Activated CD4-positive, alpha-beta T cell treated with anti-CD3 and anti-CD28 coated beads, Interleukin-2, amount 50 U/mL, for 24 hours (primary cell): ENCODE measurements around the gene MORN5.
"Not testable (repeated sequence)": the region's sequence is repeated elsewhere in the genome, so short reads cannot be mapped to it uniquely, and the experiment has no call there.

Experiments
- DNase-seq, 2 donors: peaks; one replicate each; pipeline ENCODE4 v3.0.0-alpha.2; 2020; ENCODE audit warnings: low read depth in 1 of 2, low spot score in 1 of 2

The MORN5 gene

DNA sequence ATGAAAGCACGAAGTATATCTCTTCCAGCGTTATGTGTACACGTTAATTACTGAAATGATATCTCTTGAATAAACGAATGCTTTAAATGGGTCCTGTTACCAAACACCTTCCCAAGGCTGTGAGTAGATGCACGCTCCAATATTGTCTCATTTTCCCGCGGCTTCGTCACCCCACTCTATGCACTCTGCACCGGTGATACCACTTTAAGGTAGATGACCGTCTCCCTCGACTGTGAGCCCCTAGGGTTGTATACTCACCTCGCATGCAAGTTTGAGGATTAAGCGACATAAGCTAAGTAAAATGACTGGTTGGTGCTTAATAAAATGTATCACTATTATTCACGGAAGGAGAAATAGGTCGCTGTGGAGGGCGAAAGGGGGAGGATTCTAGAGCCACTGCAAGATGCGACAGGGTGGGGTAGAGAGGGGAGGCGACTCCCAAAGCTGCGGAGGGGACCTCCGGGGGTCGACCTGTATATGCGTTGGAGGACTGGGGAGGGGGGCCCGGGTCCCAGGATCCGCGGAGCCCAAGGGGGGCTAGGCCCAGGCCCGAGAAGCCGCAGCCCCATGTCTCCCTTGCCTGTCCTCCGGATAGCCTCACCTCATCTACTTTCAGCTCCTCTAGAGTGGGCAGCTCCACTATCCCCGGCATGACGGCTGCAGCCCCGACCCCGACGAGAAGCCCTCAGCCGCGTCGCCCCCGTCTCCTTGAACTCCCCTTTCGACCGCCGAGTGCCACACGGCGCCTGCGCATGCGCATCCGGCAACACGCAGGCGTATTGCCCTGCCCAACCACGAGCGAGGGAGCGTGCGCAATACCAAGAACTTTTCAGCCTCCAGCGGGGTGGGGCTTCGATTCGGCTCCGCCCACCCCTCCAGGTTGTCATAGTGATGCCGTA lies at the start of gene MORN5, which contains the start of gene NDUFA8:
TSS of gene MORN5 (plus strand) at position 883 of the 899 bp plus-strand sequence. CDS start 65 bp downstream, outside the sequence.
TSS of gene NDUFA8 (minus strand) at position 754 of the 899 bp plus-strand sequence. CDS start at position 652, 102 bp downstream.
- DNase-seq: peak; percentile 93

DNA sequence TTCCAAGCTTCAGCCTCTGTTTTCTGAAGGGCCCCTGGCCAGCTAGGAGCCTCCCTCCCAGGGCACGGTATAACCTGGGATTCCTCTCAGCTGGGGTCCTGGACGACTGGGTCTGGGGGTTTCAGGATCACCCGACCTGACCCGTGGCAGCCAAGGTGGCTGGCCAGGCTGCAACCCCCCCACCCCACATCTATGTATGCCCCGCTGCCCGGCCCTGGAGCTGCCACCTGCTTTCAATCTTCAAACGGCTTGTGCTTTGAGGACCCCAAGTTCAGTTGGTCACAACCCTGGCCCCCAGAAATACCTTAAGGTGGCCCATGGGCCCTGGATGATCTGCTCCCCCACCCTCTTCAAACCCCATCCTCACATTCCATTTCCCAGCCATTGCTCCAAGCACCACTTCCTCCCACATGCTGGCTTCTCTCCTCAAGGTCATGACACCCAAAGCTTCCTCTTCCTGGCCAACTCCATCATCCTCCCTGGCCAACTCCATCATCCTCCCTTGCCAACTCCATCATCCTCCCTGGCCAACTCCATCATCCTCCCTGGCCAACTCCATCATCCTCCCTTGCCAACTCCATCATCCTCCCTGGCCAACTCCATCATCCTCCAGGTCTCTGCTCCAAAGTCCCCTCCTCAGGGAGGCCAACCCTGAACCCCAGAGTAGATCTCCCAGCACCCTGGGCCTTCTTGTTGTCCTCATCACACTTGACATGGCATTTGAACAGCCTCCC lies 49.4 kb upstream of the MORN5 start:
- DNase-seq: no peak

DNA sequence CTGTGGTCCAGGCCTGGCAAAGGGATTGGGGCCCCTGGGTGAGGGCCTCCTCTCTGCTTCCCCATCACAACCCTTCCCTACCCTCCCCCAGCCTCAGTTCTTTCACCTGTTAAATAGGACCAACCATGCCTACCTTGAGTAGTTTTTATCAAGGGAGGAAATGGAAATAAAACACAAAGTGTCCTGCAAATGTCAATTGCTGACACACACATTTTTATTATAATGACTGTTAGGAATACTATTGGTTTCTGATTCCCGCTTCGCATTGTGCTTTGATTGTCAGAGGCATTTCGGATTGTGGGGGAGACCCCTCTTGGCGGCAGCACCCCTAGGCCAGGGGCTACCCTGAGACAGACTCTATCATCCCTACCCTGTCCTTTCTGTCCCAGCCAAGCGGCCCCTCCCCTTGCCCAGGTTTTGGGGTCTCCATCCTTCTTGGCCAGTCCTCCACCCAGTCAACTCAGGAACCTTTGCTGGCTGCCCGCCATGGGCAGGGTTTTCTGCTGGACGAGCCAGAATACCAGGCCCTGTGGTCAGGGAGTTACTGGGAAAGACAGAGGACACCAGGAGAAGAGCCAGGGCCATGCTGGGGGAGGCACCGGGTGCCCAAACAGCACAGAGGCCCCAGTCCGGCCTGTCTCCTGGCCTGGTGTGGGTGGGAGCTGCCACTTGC lies 48.2 kb upstream of the MORN5 start:
- no peak for DNase-seq

DNA sequence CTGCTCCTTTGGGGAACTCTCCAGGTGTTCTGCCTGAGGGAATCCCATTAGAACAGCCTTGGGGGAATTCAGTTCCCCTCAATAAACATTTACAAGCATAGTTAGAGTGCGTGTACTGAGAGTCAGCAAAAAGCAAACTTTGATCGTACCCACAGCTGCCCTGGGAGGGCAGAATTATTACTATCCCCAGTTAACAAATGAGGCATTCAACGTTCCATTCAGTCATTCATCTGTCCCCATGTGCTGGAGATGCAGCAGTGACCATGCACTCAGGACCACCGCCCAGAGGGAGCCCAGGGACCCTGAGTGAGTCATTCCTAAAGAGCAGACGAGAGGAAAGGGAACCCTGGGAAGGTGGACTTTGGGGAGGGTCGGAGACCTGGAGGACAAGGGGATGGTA lies 47.5 kb upstream of the MORN5 start:
- no peak for DNase-seq

DNA sequence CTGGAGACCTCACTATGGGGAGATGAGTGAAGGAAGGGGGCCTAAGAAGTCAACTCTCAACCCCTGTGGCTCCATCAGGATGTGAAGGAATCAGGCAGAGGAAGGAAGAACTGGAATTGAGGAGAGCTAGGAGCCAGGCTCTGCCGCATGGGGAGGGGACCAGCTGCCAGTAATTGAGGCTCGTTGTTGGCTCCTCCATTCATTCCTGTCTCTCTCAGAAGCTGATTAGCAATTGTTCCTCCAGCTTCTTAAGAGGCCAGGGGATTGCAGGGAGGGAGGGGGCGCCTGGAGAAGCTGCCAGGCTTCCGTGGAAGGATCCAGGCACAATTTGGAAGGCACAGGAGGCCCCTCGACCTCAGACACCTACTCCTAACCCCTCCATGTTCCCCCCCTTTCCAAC lies 46.1 kb upstream of the MORN5 start:
- no peak for DNase-seq

DNA sequence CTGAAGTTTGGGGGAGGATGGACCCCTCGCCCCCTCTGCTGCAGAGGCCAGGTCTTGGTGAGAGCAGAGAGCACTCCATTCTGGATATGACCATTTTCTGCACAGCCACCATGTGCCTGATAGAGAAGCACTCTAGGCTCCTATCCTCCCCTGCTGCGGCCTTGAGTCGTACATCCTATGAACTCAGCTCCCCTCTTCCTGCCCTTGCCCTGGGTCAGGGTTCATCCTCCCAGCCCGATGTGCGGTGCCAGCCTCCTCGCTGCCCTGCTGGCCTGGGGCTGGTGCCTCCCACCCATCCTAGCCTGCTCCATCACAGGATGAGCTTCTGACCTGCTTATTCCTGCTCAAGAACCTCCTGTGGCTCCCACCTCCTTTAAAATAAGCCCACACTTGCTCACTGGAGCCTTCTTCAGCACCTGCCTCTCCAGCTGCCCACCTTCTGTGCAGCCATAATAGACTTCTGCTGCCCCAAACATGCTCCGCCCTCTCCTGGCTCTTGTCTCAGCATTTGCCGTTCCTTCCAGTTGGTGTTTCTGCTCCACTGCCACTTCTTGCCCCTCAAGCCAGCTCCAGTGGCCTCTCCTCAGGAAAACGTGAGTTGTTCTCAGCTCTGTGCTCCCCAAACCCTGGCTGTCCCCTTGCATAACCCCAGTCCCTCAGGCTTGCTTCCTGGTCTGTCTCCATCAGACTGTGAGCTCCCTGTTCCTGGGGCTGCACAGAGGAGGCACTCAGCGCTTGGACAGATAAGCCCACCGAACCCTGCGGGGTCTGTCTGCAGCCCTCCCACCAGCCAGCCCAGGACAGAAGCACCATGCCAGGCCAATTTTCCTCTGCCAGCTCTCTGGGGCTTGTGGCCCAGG lies 44.3 kb upstream of the MORN5 start:
- no peak for DNase-seq

DNA sequence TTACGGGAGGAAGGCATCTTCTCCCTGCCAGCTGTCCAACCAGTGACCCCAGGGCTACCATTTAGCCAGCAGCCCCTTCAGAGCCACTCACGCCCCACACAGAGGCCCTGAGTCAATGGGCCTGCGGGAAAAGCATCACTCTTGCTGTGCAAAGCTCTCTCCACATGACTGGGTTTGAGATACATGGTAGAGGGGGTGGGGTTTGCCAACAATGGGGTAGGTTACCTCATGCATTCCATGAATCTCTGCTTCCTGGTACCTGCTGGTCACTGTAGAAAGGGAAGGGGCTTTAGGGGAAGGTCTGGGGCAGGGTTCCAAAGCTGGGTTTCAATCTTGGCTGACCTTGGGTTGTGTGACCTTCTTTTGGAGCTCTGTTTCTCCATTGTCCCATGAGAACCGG lies 43.7 kb upstream of the MORN5 start:
- no peak for DNase-seq

DNA sequence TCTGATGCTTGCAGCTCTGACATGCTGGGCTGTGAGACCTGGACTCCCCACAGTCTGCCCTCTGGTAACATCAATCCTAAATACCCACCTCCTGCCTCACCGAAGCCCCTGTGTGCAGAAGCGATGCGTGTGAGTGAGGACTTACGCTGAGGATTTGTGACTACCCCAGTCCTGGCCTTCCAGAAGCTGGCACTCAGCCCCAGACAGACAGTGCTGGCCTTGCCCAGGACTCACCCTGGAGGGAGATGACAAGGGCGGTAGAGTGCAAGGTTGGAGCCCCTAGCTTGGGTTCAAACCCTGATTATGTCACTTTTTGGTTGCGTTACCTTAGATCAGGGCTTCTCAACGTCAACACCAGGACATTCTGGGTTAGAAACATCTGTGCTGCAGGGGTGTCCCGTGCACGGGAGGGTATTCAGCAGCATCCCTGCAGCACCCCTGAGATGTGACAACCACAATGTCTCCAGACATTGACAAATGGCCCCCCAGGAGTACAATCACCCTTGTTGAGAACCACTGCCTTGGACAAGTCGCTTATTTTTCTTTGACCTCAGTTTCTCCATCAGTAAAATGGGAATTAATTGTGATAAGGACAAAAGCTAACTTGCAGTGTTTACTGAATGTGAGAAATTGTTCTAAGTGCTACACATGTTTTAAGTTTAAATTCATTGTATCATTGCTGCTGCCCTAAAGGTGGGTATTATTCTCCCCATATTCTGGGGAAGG lies 43.1 kb upstream of the MORN5 start:
- DNase-seq: no peak

DNA sequence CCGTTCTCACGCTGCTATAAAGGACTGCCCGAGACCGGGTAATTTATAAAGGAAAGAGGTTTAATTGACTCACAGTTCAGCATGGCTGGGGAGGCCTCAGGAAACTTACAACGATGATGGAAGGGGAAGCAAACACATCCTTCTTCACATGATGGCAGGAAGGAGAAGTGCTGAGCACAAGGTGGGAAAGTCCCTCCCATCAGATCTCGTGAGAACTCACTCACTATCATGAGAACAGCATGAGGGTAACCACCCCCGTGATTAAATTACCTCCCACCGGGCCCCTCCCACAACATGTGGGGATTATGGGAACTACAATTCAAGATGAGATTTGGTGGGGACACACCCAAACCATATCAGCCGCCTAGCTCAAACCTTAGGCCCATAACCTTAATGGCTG lies 42.5 kb upstream of the MORN5 start:
- not testable (repeated sequence) for DNase-seq

DNA sequence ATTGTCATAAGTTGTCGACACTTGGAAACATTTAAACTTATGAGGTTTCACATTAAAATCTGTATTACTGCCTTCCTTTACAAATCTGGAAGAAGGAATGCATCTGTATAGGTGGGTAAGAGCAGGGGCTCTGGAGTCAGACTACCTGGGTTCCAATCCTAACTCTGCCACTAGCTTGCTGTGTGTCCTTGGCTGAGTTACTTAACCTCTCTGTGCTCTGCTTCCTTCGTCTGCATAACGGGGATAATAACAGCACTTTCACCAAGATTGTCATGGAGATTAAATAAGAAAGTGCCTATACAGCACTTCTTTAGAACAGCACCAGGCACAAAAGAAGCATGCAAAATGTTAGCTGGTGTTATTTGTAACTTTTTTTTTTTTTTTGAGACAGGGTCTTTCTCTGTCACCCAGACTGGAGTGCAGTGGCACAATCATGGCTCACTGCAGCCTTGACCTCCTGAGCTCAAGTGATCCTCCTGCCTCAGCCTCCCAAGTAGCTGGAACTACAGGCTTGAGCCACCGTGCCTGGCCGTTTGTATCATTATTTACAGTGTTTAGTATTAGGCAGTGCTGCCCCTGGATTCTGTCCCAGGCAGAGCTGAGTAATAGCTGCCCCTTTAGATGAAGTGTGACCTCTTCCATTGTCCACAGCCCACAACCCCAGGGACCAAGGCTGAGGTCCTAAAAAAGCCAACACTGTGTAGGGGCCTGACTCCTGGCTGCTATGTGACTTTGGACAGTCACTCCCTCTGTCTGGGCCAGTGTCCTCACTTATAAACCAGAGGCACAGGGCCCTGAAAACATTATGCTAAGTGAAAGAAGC lies 41.2 kb upstream of the MORN5 start:
- DNase-seq: no peak

DNA sequence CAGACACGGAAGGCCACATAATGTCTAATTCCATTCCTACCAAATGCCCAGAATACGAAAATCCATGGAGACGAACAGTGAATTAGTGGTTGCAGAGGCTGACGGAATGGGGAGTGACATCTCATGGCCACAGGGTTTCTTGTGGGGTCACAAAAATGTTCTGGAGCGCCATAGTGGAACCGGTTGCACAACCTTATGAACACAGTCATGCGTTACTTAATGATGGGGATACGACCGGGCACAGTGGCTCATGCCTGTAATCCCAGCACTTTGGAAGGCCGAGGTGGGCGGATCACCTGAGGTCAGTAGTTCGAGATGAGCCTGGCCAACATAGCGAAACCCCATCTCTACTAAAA lies 40.6 kb upstream of the MORN5 start:
- no peak for DNase-seq

DNA sequence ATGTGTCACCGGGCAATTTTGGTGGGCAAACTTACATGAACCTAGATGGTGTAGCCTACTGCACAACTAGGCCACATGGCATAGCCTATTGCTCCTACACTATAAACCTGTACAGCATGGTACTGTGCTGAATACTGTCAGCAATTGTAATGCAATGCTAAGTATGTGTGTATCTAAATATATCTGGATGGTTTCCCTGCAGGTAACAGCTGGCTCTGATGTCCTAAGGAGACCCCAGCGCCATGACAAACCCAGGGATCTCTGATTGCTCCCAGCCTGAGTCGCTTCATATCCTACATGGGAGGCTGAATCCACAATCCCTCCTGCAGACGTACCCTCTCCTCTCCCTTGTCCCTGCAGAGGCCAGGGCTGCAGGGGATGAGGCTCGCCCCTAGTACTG lies 40.0 kb upstream of the MORN5 start:
- no peak for DNase-seq

DNA sequence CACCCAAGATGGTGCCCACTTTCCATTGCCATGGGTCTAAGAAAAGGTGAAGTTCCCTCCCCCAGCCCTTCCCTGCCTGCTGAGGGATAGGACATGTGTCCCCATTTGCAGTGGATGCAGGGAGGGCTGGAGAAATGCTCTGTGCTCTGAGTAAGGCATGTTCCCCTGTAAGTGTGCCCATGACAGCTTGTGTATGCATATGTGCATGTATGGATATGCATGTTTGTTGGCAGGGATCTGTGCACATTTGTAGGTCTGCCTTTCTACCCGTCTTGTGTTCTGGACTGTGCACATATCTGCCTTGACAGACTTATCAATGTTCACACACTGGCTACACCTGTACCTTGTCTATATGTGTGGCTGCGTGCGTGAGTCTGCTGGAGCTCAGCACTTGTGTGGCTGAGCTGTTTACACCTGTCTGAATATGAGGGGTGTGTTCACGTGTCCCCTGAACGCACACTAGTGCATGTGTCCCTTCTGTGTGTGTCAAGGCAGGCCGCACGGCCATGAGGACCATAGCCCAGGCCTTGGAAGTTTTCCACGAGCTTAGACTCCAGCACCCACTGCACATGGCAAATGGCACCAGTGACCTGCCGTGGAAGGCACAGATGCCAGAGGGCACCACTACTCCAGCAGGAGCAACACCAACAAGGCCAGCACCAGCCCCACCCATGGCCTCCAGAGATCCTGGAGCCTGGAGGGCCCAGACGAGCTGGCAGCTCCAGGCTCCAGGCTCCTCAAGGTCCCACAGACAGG lies 39.2 kb upstream of the MORN5 start:
- DNase-seq: no peak

DNA sequence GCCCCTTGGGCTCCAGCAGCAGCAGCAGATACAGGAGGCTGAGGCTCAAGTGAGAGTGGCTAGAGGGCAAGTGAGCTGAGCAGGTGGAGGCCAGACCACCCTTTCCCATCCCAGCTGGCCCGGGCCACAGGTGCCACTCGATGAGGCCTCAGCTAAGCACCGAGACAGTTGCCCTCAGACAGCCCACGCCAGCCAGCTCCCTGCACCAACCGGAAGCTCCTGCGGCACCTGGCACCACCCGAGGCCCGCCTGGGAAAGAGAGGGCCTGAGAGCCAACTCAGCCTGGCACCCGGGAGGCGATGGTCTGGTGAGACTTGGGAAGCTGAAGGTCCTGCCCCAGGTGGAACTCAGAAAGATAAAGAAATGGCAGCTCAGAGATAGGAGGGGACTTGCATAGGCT lies 38.3 kb upstream of the MORN5 start:
- no peak for DNase-seq

DNA sequence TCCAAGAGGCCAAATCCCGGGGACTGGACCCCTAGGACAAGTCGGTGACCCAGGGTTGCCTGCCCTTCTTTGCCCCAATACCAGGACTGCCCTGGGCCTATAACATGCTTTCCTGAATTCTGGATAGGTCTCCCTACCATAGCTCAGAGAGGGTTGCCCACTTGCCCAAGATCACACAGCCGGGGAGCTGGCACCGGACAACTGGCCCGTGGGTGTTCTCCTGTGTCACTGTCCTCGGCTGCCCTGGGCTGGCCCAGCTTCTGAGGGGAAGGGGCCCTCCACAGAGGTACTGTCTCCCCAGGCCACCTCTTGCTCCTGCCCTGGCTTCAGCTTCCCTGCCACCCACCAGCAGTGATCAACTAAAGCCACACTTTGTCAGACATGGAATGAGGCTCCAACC lies 37.8 kb upstream of the MORN5 start:
- DNase-seq: no peak

DNA sequence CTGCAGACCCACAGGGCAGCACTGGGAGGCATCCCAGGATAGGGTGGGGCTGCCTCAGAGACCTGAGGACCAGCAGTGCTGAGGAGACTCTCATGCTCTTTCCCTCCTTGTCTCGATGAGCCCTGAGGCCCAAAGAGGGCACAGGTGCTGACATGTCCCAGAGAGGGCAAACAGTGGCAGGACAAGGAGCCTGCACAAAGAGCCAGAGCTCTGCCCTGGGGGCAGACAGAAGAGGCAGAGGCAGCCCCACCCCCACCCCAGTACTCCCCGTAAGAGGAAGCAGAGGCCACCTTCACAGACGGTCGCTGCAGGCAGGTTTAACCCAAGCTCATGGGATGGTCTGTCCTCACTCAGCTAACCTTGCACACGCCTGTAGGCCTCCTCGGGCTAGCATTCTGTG lies 37.2 kb upstream of the MORN5 start:
- DNase-seq: no peak

DNA sequence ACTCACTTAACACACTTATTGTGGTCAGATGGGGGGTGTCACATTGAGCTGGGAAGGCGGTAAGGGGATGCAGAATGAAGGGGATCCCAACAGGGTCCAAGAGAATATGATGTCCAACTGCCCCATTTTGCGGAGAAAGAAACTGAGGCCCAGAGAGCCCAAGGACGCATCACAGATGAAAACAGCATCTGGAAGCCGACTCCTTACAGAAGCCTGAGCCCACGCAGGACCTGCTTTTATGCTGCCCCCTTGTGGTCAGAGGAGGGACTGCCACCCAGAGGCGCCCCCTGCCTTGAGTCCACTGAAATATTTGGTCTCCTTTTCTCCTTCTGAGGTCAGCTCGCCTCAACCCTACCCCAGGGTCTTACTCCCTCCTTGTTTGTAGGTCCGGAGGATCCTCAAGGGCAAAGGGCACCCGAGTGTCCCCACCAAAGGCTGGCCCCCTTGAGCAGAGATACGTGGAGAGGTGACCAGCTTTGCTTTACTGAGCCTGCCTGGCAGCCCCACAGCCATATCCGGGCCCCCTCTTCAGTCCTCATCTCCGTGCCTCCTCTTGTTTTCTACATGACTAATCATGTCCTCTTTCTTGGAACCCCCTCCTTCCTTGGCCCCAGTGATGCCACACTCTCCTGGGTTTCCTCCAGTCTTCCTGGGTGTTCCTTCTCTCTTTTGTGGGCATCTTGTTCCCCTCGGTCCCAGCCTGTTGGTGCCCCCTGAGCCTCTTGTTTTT lies 36.6 kb upstream of the MORN5 start:
- DNase-seq: peak; percentile 61 to 67

DNA sequence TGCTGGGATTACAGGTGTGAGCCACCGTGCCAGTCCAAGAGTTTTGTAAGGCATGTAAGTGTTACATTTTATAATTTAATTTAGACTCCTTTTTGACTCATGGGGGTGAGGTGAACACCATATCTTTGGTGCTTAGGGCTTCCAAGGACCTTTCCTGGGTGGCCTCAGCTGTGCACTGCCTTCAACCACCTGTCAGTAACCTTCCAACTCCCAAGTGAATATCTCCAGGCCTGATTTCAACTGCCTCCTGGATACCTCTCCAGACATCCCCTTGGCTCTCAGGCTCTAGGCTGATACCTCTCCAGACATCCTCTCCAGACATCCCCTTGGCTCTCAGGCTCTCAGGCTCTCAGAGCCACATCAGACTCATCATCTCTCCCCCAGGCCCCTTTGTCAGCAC lies 35.7 kb upstream of the MORN5 start:
- no peak for DNase-seq
